ENCODE results near the gene DNAH3.

The DNAH3 gene

GRCh38 chr16:20901436-20902112 lies 249.1 kb downstream of the DNAH3 start:
- peak; percentile 22 to 50 for DNase-seq

- no peak for DNase-seq
Measured at GRCh38 chr16:20901068-20901435, 249.6 kb downstream of the DNAH3 start.

GRCh38 chr16:20900299-20901067 lies 250.2 kb downstream of the DNAH3 start, which contains the start of the genes DCUN1D3 and LYRM1:
DCUN1D3 (minus strand) TSS chr16:20900358; CDS start chr16:20862538, 37,820 bp downstream.
LYRM1 (plus strand) TSS chr16:20900771; CDS start chr16:20915556, 14,785 bp downstream.
- peak; percentile 94 to 97 for DNase-seq

GRCh38 chr16:20899477-20900298 lies 251.0 kb downstream of the DNAH3 start:
- DNase-seq, result no peak

GRCh38 chr16:20899071-20899470 lies 251.6 kb downstream of the DNAH3 start:
- DNase-seq, result no peak

- no peak for DNase-seq
Measured at GRCh38 chr16:20897922-20898321, 252.7 kb downstream of the DNAH3 start.

GRCh38 chr16:20897253-20897897 lies 253.3 kb downstream of the DNAH3 start:
- no peak for DNase-seq

GRCh38 chr16:20894388-20894787 lies 256.3 kb downstream of the DNAH3 start:
- no peak for DNase-seq

- no peak for DNase-seq
Measured at GRCh38 chr16:20889625-20890275, 260.9 kb downstream of the DNAH3 start.

GRCh38 chr16:20887207-20887606 lies 263.4 kb downstream of the DNAH3 start:
- no peak for DNase-seq

- DNase-seq, result no peak
Measured at GRCh38 chr16:20886320-20886719, 264.3 kb downstream of the DNAH3 start.

- no peak for DNase-seq
Measured at GRCh38 chr16:20884240-20884556, 266.4 kb downstream of the DNAH3 start.

GRCh38 chr16:20883554-20884239 lies 266.9 kb downstream of the DNAH3 start:
- DNase-seq, result no peak
